Measurements from ENCODE around the gene LTC4S. TPM values are rescaled to one million over a fixed set of nuclear protein-coding genes. Genes with fewer than 3 reads are reported as not detected.

LTC4S gene
- total RNA-seq, 1 donor from 2014 or later, result 91.7 TPM

- peak overlapping the region in 1 of 2 donors; percentile 75 for H3K4me3 ChIP-seq
- H3K36me3 ChIP-seq, result peaks cover 18 to 25% of the 10 kb centered on the region in 2 donors
- no peaks in the 10 kb centered on the region for H3K27me3 ChIP-seq
- no peak for DNase-seq (ENCODE audit: low spot score in 2 of 2)
- peaks cover 12 to 29% of the 10 kb centered on the region in 2 donors for H3K4me1 ChIP-seq
- no peaks in the 10 kb centered on the region for H3K9me3 ChIP-seq
- intact Hi-C loops (cut with DNase I), result no loop called here
- TF ChIP-seq CTCF (IDR thresholded peaks at IDR 0.05), result no peak
- peak overlapping the region; percentile 75 to 76 for H3K27ac ChIP-seq
These were observed 789 bp downstream of the LTC4S start for GRCh38 chr5:179794575-179794974.

- peak overlapping the region; percentile 75 to 79 for H3K27ac ChIP-seq
- peaks cover 25 to 31% of the 10 kb centered on the region in 2 donors for H3K36me3 ChIP-seq
- no peaks in the 10 kb centered on the region for H3K27me3 ChIP-seq
- TF ChIP-seq CTCF (IDR thresholded peaks at IDR 0.05), result no peak
- peak overlapping the region; percentile 68 to 75 for H3K4me3 ChIP-seq
- no peak for DNase-seq (ENCODE audit: low spot score in 2 of 2)
- peaks cover 12 to 29% of the 10 kb centered on the region in 2 donors for H3K4me1 ChIP-seq
- H3K9me3 ChIP-seq, result no peaks in the 10 kb centered on the region
- intact Hi-C loops (cut with DNase I), result loop anchor here (5.0 kb wide), 1 partner anchor 118 kb away; no protein-coding TSS in a partner anchor
These were observed 1.5 kb downstream of the LTC4S start for GRCh38 chr5:179795049-179795862.

GRCh38 chr5:179795863-179796833, 2.4 kb downstream of the LTC4S start:
- Histone ChIP-seq H3K27me3 (no peaks in the 10 kb centered on the region), H3K4me1 (peaks cover 12 to 29% of the 10 kb centered on the region in 2 donors), H3K9me3 (no peaks in the 10 kb centered on the region), H3K36me3 (peaks cover 32 to 40% of the 10 kb centered on the region in 2 donors), H3K27ac (peak overlapping the region; percentile 75 to 79), H3K4me3 (peak overlapping the region; percentile 68 to 75)
- DNase-seq (ENCODE audit: low spot score in 2 of 2), result peak in 1 of 2 donors; percentile 89
- intact Hi-C loops (cut with DNase I), result loop anchor here (1.0 to 5.0 kb wide), 3 partner anchors 33 to 119 kb away; no protein-coding TSS in a partner anchor
- TF ChIP-seq CTCF (IDR thresholded peaks at IDR 0.05), result peak; percentile 25 to 90 (median 71)

GRCh38 chr5:179796877-179797608, 3.3 kb downstream of the LTC4S start:
- peak overlapping the region; percentile 68 to 75 for H3K4me3 ChIP-seq
- H3K27me3 ChIP-seq, result no peaks in the 10 kb centered on the region
- H3K36me3 ChIP-seq, result peaks cover 34 to 43% of the 10 kb centered on the region in 2 donors
- peak overlapping the region; percentile 75 to 79 for H3K27ac ChIP-seq
- no peak for DNase-seq (ENCODE audit: low spot score in 2 of 2)
- peaks cover 12 to 29% of the 10 kb centered on the region in 2 donors for H3K4me1 ChIP-seq
- intact Hi-C loops (cut with DNase I), result loop anchor here (1.0 to 5.0 kb wide), 3 partner anchors 34 to 120 kb away; no protein-coding TSS in a partner anchor
- no peak for TF ChIP-seq CTCF (IDR thresholded peaks at IDR 0.05)
- no peaks in the 10 kb centered on the region for H3K9me3 ChIP-seq

GRCh38 chr5:179797741-179798140, 4.0 kb downstream of the LTC4S start:
- H3K4me3 ChIP-seq, result no peak overlapping the region
- H3K36me3 ChIP-seq, result peaks cover 34 to 43% of the 10 kb centered on the region in 2 donors
- TF ChIP-seq CTCF (IDR thresholded peaks at IDR 0.05), result no peak
- peaks cover 12 to 29% of the 10 kb centered on the region in 2 donors for H3K4me1 ChIP-seq
- no peaks in the 10 kb centered on the region for H3K27me3 ChIP-seq
- intact Hi-C loops (cut with DNase I), result loop anchor here (5.0 kb wide), 1 partner anchor 120 kb away; no protein-coding TSS in a partner anchor
- no peak for DNase-seq (ENCODE audit: low spot score in 2 of 2)
- no peaks in the 10 kb centered on the region for H3K9me3 ChIP-seq
- no peak overlapping the region for H3K27ac ChIP-seq
